ENCODE results near the gene MAD1L1.

The MAD1L1 gene

DNA sequence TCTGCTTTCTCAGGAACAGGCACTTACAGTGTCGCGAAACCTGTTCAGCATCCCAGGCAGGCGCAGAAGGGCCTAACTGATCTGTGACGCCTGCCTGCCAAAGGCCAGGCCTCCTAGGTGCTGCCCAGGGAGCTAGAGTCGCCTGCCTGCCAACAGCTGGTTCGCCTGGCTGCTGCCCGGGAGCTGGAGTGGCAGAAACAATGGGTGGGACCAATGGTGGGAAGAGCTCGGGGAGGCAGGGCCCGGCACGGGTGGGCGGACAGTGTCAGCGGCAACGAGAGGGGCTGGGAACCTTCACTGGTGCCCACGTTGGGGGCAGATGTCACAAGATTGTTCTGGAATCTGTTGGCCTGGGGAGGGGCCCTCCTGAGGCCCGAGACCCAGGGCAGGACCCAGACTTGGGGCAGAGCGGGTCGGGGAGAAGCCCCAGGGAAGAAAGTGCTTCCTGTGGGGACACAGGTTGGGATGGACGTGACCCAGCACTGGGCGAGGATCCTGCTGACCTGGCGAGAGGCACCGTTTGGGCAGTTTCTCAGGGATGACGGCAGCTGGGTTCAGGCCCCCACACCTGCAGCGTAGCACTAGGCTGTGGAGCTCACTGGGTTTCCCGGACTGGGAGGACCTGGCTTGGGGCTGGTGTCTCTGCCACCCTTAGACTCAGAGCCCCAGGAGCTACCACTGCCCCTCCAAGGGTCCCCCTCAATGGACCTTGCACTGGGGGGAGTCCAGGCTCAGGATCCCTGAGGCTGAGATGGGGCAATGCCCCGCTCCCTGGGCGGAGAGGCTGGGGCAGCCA lies 380.8 kb downstream of the MAD1L1 start:
- peak; percentile 14 for DNase-seq
- TF ChIP-seq CTCF (IDR thresholded peaks at IDR 0.05; ENCODE audit: low read depth, low read length), result no peak
- Histone ChIP-seq H3K4me1 (peaks cover 46% of the 10 kb centered on the region), H3K4me3 (ENCODE audit: low read depth, low read length) (no peak overlapping the region), H3K27me3 (no peaks in the 10 kb centered on the region), H3K9me3 (no peaks in the 10 kb centered on the region), H3K36me3 (no peaks in the 10 kb centered on the region; the same call in 1 of the 2 replicates)

GRCh38 chr7:1850976-1851571 lies 381.7 kb downstream of the MAD1L1 start:
- Histone ChIP-seq H3K4me3 (ENCODE audit: low read depth, low read length) (no peak overlapping the region), H3K27me3 (no peaks in the 10 kb centered on the region), H3K4me1 (peaks cover 38% of the 10 kb centered on the region), H3K36me3 (no peaks in the 10 kb centered on the region; the same call in 1 of the 2 replicates), H3K9me3 (no peaks in the 10 kb centered on the region)
- peak; percentile 8 for DNase-seq
- TF ChIP-seq CTCF (IDR thresholded peaks at IDR 0.05; ENCODE audit: low read depth, low read length), result no peak

DNA sequence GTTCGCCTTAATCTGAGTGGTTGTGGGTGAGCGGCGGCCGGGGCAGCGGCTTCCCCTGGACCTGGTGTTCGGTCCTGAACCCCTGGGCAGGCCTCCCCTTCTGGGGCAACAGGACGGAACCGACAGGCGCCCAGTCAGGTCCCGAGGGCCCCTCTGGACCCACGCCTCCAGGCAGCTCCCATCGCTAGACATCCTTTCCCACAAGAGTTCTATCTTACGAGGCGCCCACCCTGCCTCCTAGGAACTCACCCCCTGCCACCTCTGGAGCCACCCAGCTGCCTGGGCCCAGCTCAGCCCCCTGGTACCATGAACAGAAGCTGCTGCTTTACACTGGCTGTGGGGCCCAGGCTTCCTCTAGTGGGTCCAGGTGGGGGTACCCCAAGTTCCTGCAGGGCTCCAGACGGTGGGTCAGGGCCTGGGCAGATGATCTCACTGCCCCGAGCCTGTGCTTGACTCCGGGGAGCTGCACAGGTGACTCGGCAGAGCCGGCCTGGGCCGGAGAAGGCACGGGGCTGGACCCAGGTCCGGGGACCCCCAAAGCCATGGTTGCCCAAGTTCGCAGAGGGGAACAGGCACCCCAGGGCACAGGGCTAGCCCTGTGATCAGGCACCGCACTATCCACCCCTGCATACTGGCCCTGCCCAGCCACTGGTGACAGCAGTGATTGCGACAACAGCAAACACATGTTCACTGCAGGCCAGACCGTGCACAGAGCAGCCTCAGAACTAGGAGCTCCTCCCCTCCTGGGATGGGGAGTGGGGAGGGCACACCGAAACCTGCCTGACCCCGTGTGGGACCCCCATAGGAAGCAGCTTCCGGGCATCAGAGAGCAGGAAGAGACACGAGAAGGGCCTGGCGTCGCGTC lies 382.4 kb downstream of the MAD1L1 start:
- Histone ChIP-seq H3K4me3 (ENCODE audit: low read depth, low read length) (no peak overlapping the region), H3K27me3 (no peaks in the 10 kb centered on the region), H3K9me3 (no peaks in the 10 kb centered on the region), H3K36me3 (no peaks in the 10 kb centered on the region), H3K4me1 (peaks cover 30% of the 10 kb centered on the region)
- peak; percentile 9 for DNase-seq
- no peak for TF ChIP-seq CTCF (IDR thresholded peaks at IDR 0.05; ENCODE audit: low read depth, low read length)

DNA sequence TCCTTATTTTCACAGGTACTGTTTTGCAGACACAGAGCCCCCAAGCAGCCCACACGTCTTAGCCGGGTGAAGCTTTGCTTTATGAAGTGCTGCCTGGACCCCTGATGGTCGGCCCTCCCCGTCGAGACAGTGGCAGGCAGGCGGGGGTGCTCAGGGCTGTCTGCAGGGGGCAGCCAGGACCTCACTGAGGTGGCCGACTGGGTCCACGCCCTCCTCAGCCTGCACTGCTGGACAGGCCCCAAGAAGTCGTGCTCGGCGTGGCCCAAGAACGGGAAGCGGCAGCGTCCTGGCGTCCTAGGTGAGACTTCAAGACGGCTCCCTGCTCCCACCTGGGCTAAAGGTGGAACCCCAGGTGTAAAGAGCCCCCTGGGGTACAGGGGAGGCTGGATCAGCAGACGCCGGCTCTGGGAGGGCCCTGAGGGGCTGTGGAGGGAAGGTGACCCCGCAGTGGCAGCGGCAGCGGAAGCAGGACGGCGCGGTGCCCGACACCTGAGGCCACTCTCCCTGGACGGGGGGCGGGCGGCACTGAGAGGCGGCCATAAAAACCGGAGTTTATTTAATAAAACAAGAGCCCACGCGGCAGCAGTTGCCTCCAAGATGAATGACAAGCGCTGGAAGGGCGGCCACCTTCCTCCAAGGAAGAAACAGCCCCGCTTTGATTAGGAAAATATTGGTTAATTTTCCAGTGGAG lies 383.2 kb downstream of the MAD1L1 start:
- H3K4me1 ChIP-seq, result peaks cover 25% of the 10 kb centered on the region
- no peak for TF ChIP-seq CTCF (IDR thresholded peaks at IDR 0.05; ENCODE audit: low read depth, low read length)
- H3K27me3 ChIP-seq, result no peaks in the 10 kb centered on the region
- no peaks in the 10 kb centered on the region for H3K36me3 ChIP-seq
- no peak overlapping the region for H3K4me3 ChIP-seq (ENCODE audit: low read depth, low read length)
- peak; percentile 8 for DNase-seq
- no peaks in the 10 kb centered on the region for H3K9me3 ChIP-seq

- H3K4me3 ChIP-seq (ENCODE audit: low read depth, low read length), result no peak overlapping the region
- TF ChIP-seq CTCF (IDR thresholded peaks at IDR 0.05; ENCODE audit: low read depth, low read length), result no peak
- H3K36me3 ChIP-seq, result no peaks in the 10 kb centered on the region
- DNase-seq, result no peak
- H3K9me3 ChIP-seq, result no peaks in the 10 kb centered on the region
- H3K4me1 ChIP-seq, result peaks cover 21% of the 10 kb centered on the region
- no peaks in the 10 kb centered on the region for H3K27me3 ChIP-seq
These were observed 383.8 kb downstream of the MAD1L1 start for GRCh38 chr7:1848911-1849311.

All from BE2C (cell line).